Naive thymus-derived CD4-positive, alpha-beta T cell (primary cell): ENCODE measurements around the gene VCP. TPM values are rescaled to one million over a fixed set of nuclear protein-coding genes. Genes with fewer than 3 reads are reported as not detected.

Source experiments
- ATAC-seq: fragments of 150-1000 bp; cut with Tn5 transposase; 2 replicates; pipeline ENCODE4 v1.10.0; 2021; ENCODE audit warnings: mild to moderate bottlenecking, moderate library complexity
- CTCF ChIA-PET: fragments of 350-600 bp; sonication (Branson Sonifier 250); formaldehyde crosslinking; loops from one replicate; lab custom pipeline; 2021; ENCODE audit warnings: antibody characterized with exemption; lab: Charles Lee
- POLR2A ChIA-PET: fragments of 350-600 bp; sonication (Branson Sonifier 250); formaldehyde crosslinking; loops from one replicate; lab custom pipeline; 2021; ENCODE audit warnings: antibody characterized with exemption, inconsistent platforms; lab: Charles Lee
- DNase-seq, 9 donors: peaks; one replicate each; pipeline versions ENCODE4 v3.0.0 to v3.0.0-alpha.2; 2020 to 2022; ENCODE audit warnings: mixed read lengths in 1 of 9
- H3K27ac ChIP-seq: one replicate; pipeline ENCODE4 v1.7.0; 2013; ENCODE audit warnings: mild to moderate bottlenecking, low read depth, low read length, moderate library complexity
- H3K27me3 ChIP-seq, 2 donors: one replicate each; pipeline ENCODE4 v1.7.0; 2013; ENCODE audit warnings: low read length in 2 of 2, mild to moderate bottlenecking in 2 of 2, moderate library complexity in 2 of 2; ENCODE audit not compliant: control insufficient read depth in 2 of 2, insufficient read depth in 2 of 2
- H3K36me3 ChIP-seq, 3 experiments: 1 replicate in 2 of 3; 2 replicates in 1 of 3; pipeline ENCODE4 v1.7.0; 2013; ENCODE audit warnings: low read length in 3 of 3, mild to moderate bottlenecking in 3 of 3, moderate library complexity in 1 of 3; ENCODE audit not compliant: insufficient read depth in 3 of 3, control insufficient read depth in 2 of 3
- H3K4me1 ChIP-seq, 2 donors: one replicate each; pipeline ENCODE4 v1.7.0; 2013; ENCODE audit warnings: low read length in 2 of 2, mild to moderate bottlenecking in 2 of 2, moderate library complexity in 1 of 2; ENCODE audit not compliant: control insufficient read depth in 2 of 2, insufficient read depth in 2 of 2
- H3K4me3 ChIP-seq: 2 replicates; pipeline ENCODE4 v1.7.0; 2013; ENCODE audit warnings: mild to moderate bottlenecking, low read length
- H3K9me3 ChIP-seq, 3 experiments: 1 replicate in 2 of 3; 2 replicates in 1 of 3; pipeline ENCODE4 v1.7.0; 2013; ENCODE audit warnings: low read length in 3 of 3; ENCODE audit not compliant: control insufficient read depth in 2 of 3
- H3K27ac Mint-ChIP-seq, 9 donors: one replicate each; pipeline ENCODE4 v1.8.0; 2020 to 2022; ENCODE audit warnings: mixed read lengths in 9 of 9, mild to moderate bottlenecking in 8 of 9, moderate library complexity in 5 of 9, inconsistent platforms in 2 of 9
- H3K27me3 Mint-ChIP-seq, 5 donors: one replicate each; pipeline ENCODE4 v1.8.0; 2021 to 2022; ENCODE audit warnings: mixed read lengths in 5 of 5, mild to moderate bottlenecking in 1 of 5
- H3K36me3 Mint-ChIP-seq, 5 donors: one replicate each; pipeline ENCODE4 v1.8.0; 2020 to 2022; ENCODE audit warnings: mixed read lengths in 5 of 5, mild to moderate bottlenecking in 3 of 5, inconsistent platforms in 1 of 5
- H3K4me1 Mint-ChIP-seq, 7 donors: one replicate each; pipeline ENCODE4 v1.8.0; 2020 to 2022; ENCODE audit warnings: mixed read lengths in 7 of 7, mild to moderate bottlenecking in 3 of 7, inconsistent platforms in 1 of 7
- H3K4me3 Mint-ChIP-seq, 10 donors: one replicate each; pipeline ENCODE4 v1.8.0; 2020 to 2022; ENCODE audit warnings: mild to moderate bottlenecking in 10 of 10, mixed read lengths in 10 of 10, moderate library complexity in 6 of 10, inconsistent platforms in 2 of 10
- H3K9me3 Mint-ChIP-seq, 11 donors: one replicate each; pipeline ENCODE4 v1.8.0; 2020 to 2022; ENCODE audit warnings: mixed read lengths in 11 of 11, mild to moderate bottlenecking in 4 of 11, inconsistent platforms in 1 of 11, moderate library complexity in 1 of 11
- intact Hi-C, 2 donors: fragments of 100-400 bp; cut with micrococcal nuclease; formaldehyde crosslinking; loops; one replicate each; pipeline ENCODE4 v1.15.1; 2023
- polyA plus RNA-seq, 2 donors: library from polyadenylated mRNA; unstranded; fragments of 300-500 nt; fragmentation: Illumina TruSeq; gene quantifications; one replicate each; pipeline ENCODE4 v1.2.3, GENCODE V29; 2021
- total RNA-seq, 6 experiments: library from RNA in 5 of 6; stranded (reverse) in 5 of 6; gene quantifications; 1 replicate in 5 of 6; 2 replicates in 1 of 6; pipeline ENCODE4 v1.2.3 and lab custom pipeline; 2021 to 2026

Gene VCP
- total and polyA plus RNA-seq, 7 experiments from 2014 or later = 134 to 259 (median 198) TPM

DNA sequence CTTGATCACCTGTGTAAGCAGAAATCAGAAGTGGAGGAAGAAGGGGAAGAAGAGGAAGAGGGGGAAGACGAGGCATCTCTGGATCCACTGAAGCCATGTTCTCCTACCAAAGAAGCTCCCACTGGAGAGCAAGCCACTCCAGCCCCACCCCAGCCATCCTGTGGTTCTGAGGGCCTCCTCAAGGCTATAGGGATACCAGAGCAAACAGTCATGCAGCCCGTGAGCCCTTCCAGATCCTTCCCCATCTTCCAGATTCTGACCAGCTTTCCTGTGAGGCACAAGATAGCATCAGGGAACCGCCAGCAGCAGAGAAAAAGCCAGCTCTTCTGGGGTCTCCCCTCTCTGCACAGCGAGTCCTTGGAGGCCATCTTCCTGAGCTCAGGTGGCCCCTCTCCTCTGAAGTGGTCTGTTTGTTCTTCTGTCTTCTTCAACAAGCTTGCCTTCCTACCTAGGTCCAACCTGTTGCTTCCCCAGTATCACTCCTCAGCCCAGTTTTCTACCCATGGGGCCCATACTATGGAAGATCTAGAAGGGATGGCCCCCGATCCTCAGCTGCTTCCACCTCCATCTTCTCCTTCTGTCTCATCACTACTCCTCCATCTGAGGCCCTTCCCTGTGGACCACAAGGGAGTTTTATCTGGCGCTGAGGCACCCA is 29.4 kb downstream of the VCP start:
- intact Hi-C loops = no loop called here
- CTCF ChIA-PET = interaction anchor here (0.6 to 1.3 kb wide), 2 partner anchors 61 to 448 kb away, joined by 3 to 4 read pairs; no protein-coding TSS in a partner anchor
- Mint-ChIP-seq H3K36me3 (peaks cover 4 to 33% (median 14%) of the 10 kb centered on the region in 5 donors), H3K27me3 (no peaks in the 10 kb centered on the region), H3K9me3 (no peaks in the 10 kb centered on the region), H3K4me3 (no peak overlapping the region), H3K27ac (peak overlapping the region in 2 of 9 donors; percentile 24 to 42), H3K4me1 (peaks cover 0 to 6% (median 0%) of the 10 kb centered on the region in 7 donors)
- H3K9me3 ChIP-seq = no peaks in the 10 kb centered on the region
- H3K4me3 ChIP-seq = no peak overlapping the region
- no peaks in the 10 kb centered on the region for H3K27me3 ChIP-seq
- POLR2A ChIA-PET = interaction anchor here (0.8 kb wide), 1 partner anchor 26 kb away, joined by 3 read pairs; no protein-coding TSS in a partner anchor
- peaks cover 0 to 14% (median 0%) of the 10 kb centered on the region in 3 experiments for H3K36me3 ChIP-seq
- DNase-seq (no peak), ATAC-seq (no peak)
- H3K4me1 ChIP-seq = no peaks in the 10 kb centered on the region
- H3K27ac ChIP-seq = no peak overlapping the region

DNA sequence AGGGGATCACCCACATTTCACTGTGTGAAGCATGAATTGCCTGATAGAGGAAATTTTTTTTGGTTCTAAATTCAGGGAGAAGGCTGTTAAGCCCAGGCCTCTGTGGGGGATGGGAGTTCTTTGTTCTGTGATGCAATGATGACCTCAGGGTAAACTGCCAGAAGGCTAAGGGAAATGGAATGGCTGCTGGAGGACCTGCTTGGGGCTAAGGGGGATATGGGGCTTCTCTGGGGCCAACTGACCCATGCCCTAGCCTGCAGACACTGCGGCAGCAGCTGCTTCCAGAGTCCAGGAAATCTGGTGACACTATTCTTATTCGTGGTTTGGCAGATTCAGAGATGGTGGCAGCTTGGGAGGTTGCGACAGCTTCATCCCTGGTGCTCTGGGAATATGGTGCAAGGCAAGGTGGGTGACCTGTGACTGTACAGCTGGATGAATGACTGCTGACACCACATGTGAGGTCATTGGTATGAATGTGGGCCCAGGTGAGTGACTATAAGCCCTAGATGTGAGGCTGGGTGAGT is 30.3 kb downstream of the VCP start:
- no peak overlapping the region for H3K4me3 Mint-ChIP-seq
- ATAC-seq (no peak), DNase-seq (no peak)
- Histone ChIP-seq H3K4me3 (no peak overlapping the region), H3K27ac (no peak overlapping the region), H3K4me1 (no peaks in the 10 kb centered on the region), H3K9me3 (no peaks in the 10 kb centered on the region), H3K36me3 (peaks cover 0 to 11% (median 0%) of the 10 kb centered on the region in 3 experiments), H3K27me3 (no peaks in the 10 kb centered on the region)
- H3K9me3 Mint-ChIP-seq = no peaks in the 10 kb centered on the region
- peaks cover 4 to 31% (median 14%) of the 10 kb centered on the region in 5 donors for H3K36me3 Mint-ChIP-seq
- no peaks in the 10 kb centered on the region for H3K27me3 Mint-ChIP-seq
- H3K4me1 Mint-ChIP-seq = peaks cover 0 to 6% (median 0%) of the 10 kb centered on the region in 7 donors
- intact Hi-C loops = no loop called here
- CTCF ChIA-PET = interaction anchor here (0.6 to 1.1 kb wide), 3 partner anchors 9 to 449 kb away, joined by 3 to 4 read pairs (median 4); no protein-coding TSS in a partner anchor
- POLR2A ChIA-PET = no interaction called here
- no peak overlapping the region for H3K27ac Mint-ChIP-seq

DNA sequence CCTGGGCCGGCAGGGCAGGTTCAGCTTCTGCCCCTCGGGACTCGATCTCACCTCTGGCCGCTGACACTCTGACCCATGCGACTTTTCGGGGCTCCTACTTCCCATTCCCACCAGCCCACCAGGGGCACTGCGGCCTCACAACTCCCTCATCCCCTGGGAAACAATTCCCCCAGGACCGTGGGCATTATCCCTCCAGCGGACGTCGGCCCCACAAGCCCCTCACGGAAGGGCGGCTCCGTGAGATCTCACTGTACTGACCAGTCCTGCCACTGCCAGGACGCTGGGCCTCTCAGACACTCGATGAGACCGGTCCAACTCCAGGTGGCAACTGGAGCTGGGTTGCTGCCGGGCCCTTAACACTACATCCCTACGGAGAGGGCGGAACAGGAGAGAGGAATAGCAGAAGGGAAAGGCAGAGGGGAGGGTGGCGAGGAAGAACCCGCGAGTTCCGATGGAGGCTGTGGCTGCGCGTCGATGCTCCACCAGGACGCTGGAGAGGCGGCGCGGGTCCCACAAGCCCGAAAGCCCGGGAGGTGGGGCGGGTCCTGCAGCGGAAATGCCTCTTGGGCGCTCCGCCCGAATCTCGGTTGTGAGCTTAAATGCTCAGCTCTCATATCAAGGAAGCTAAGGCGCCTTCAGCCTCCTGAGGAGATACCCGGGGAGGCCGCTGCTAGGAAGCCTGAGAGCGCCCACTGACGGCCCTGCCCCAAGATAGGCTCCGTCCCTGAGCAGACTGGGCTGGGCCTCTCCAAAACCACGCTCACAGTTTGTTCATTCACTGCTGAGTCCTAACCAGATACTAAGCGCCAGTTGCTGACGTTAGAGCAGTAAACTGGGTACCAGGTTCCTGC is 36.3 kb downstream of the VCP start:
- Histone ChIP-seq H3K9me3 (no peaks in the 10 kb centered on the region), H3K4me3 (peak overlapping the region; percentile 33), H3K4me1 (peaks cover 0 to 6% of the 10 kb centered on the region in 2 donors), H3K27me3 (no peaks in the 10 kb centered on the region), H3K27ac (peak overlapping the region; percentile 16), H3K36me3 (no peaks in the 10 kb centered on the region)
- Mint-ChIP-seq H3K36me3 (peaks cover 0 to 19% (median 9%) of the 10 kb centered on the region in 5 donors), H3K27me3 (no peaks in the 10 kb centered on the region), H3K4me1 (peaks cover 5 to 11% (median 7%) of the 10 kb centered on the region in 7 donors), H3K9me3 (peaks cover 0 to 1% (median 0%) of the 10 kb centered on the region in 11 donors), H3K27ac (peak overlapping the region in 7 of 9 donors; percentile 4 to 77 (median 58)), H3K4me3 (peak overlapping the region; percentile 51 to 75 (median 68))
- ATAC-seq = peak; percentile 83
- CTCF ChIA-PET = interaction anchor here (0.6 kb wide), 1 partner anchor 11 kb away, joined by 5 read pairs; no protein-coding TSS in a partner anchor
- POLR2A ChIA-PET = no interaction called here
- intact Hi-C loops = loop anchor here in 1 of 2 donors (1.0 kb wide), 1 partner anchor 47 kb away; the partner anchor contains the start of gene DNAJB5
- peak in 8 of 9 donors; percentile 35 to 59 (median 44) for DNase-seq

DNA sequence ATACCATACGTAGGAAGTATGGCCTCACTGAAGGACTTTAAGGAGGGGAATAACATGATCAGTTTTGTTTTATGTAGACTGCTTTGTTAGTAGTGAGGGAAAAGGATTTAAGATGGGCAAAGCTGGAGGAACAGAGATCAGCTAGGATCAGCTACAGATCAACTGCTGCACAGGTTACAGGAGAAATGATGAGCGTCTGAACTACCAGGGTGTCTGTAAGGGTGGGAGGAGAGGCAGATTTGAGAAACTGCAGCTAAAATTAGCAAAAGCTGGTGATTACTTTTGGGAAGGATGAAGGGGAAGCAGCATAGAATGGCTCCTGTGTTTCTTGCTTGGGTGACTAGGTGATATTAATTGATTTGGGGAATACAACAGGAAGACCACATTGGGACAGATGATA is 39.3 kb downstream of the VCP start:
- H3K36me3 ChIP-seq = no peaks in the 10 kb centered on the region
- peaks cover 0 to 6% of the 10 kb centered on the region in 2 donors for H3K4me1 ChIP-seq
- Mint-ChIP-seq H3K4me3 (no peak overlapping the region), H3K27ac (no peak overlapping the region), H3K36me3 (peaks cover 0 to 19% (median 0%) of the 10 kb centered on the region in 5 donors), H3K27me3 (no peaks in the 10 kb centered on the region), H3K9me3 (peaks cover 0 to 1% (median 0%) of the 10 kb centered on the region in 11 donors), H3K4me1 (peaks cover 7 to 13% (median 9%) of the 10 kb centered on the region in 7 donors)
- intact Hi-C loops = no loop called here
- H3K9me3 ChIP-seq = no peaks in the 10 kb centered on the region
- H3K4me3 ChIP-seq = no peak overlapping the region
- ChIA-PET CTCF (interaction anchor here (1.0 kb wide), 1 partner anchor 18 kb away, joined by 3 read pairs; no protein-coding TSS in a partner anchor), POLR2A (no interaction called here)
- H3K27me3 ChIP-seq = no peaks in the 10 kb centered on the region
- no peak overlapping the region for H3K27ac ChIP-seq
- DNase-seq (no peak), ATAC-seq (no peak)

DNA sequence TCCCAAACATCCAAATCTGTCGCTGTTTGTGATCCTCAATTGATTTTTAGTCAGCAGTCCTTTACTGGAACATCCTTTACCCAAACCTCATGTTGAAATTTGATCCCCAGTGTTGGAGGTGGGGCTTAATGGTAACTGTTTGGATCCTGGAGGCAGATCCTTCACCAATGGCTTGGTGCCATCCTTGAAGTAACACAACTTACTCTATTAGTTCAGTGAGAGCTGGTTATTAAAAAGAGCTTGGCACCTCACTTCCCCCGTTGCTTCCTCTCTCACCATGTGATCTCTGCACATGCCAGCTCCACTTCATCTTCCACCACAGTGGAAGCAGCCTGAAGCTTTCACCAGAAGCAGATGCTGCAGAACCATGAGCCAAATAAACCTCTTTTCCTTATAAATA is 42.6 kb downstream of the VCP start:
- no peaks in the 10 kb centered on the region for H3K36me3 ChIP-seq
- H3K4me3 ChIP-seq = no peak overlapping the region
- H3K9me3 ChIP-seq = no peaks in the 10 kb centered on the region
- no peak overlapping the region for H3K27ac Mint-ChIP-seq
- CTCF ChIA-PET = no interaction called here
- no peak for DNase-seq
- intact Hi-C loops = no loop called here
- H3K4me1 ChIP-seq = no peaks in the 10 kb centered on the region
- no peaks in the 10 kb centered on the region for H3K27me3 ChIP-seq
- no peaks in the 10 kb centered on the region for H3K9me3 Mint-ChIP-seq
- H3K4me3 Mint-ChIP-seq = no peak overlapping the region
- peaks cover 0 to 19% (median 0%) of the 10 kb centered on the region in 5 donors for H3K36me3 Mint-ChIP-seq
- no peaks in the 10 kb centered on the region for H3K27me3 Mint-ChIP-seq
- peaks cover 7 to 15% (median 11%) of the 10 kb centered on the region in 7 donors for H3K4me1 Mint-ChIP-seq
- POLR2A ChIA-PET = no interaction called here
- ATAC-seq = no peak
- no peak overlapping the region for H3K27ac ChIP-seq

DNA sequence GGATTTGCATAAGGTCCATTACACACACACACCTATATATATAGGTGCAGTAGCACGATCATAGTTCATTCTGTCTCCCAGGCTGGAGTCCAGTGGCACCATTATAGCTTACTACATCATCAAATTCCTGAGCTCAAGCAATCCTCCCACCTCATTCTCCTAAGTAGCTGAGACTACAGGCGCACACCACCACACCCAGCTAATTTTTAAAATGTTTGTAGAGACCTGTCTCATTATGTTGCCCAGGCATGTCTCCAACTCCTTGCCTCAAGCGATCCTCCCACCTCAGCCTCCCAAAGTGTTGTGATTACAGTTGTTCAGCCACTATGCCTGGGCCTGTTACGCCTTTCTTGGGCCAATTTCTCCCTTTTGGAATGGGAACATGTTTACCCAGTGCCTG is 43.2 kb downstream of the VCP start:
- H3K4me3 ChIP-seq = no peak overlapping the region
- H3K9me3 Mint-ChIP-seq = no peaks in the 10 kb centered on the region
- DNase-seq (no peak), ATAC-seq (no peak)
- CTCF ChIA-PET = no interaction called here
- no peak overlapping the region for H3K27ac Mint-ChIP-seq
- H3K4me3 Mint-ChIP-seq = no peak overlapping the region
- H3K36me3 ChIP-seq = no peaks in the 10 kb centered on the region
- no peaks in the 10 kb centered on the region for H3K27me3 Mint-ChIP-seq
- peaks cover 0 to 21% (median 3%) of the 10 kb centered on the region in 5 donors for H3K36me3 Mint-ChIP-seq
- intact Hi-C loops = no loop called here
- POLR2A ChIA-PET = no interaction called here
- peaks cover 7 to 15% (median 11%) of the 10 kb centered on the region in 7 donors for H3K4me1 Mint-ChIP-seq
- H3K9me3 ChIP-seq = no peaks in the 10 kb centered on the region
- H3K4me1 ChIP-seq = no peaks in the 10 kb centered on the region
- H3K27me3 ChIP-seq = no peaks in the 10 kb centered on the region
- no peak overlapping the region for H3K27ac ChIP-seq
